Stimulated activated naive B cell treated with anti-CD40 and anti-IgM and Interleukin-4, amounts not matched to agents 10 μg/mL and 1 μg/mL and 100 μg/mL, for 72 hours (primary cell): ENCODE results near the gene ZC2HC1B.

Experiments used
- ATAC-seq, 2 donors: fragments of 150-1000 bp; cut with Tn5 transposase; replicated peaks; 2 replicates each; pipeline ENCODE4 v1.10.0; 2021; ENCODE audit warnings: moderate library complexity in 1 of 2
- DNase-seq: peaks from one replicate; pipeline ENCODE4 v3.0.0; 2021
- H3K27ac Mint-ChIP-seq: one replicate; pipeline ENCODE4 v1.8.0; 2022; ENCODE audit warnings: mild to moderate bottlenecking, mixed read lengths
- H3K27me3 Mint-ChIP-seq, 2 donors: one replicate each; pipeline ENCODE4 v1.8.0; 2022; ENCODE audit warnings: mixed read lengths in 2 of 2
- H3K36me3 Mint-ChIP-seq, 2 donors: one replicate each; pipeline ENCODE4 v1.8.0; 2022; ENCODE audit warnings: mixed read lengths in 2 of 2, mild to moderate bottlenecking in 1 of 2
- H3K4me1 Mint-ChIP-seq, 2 donors: one replicate each; pipeline ENCODE4 v1.8.0; 2022; ENCODE audit warnings: mixed read lengths in 2 of 2, mild to moderate bottlenecking in 1 of 2
- H3K4me3 Mint-ChIP-seq, 2 donors: one replicate each; pipeline ENCODE4 v1.8.0; 2022; ENCODE audit warnings: mild to moderate bottlenecking in 2 of 2, mixed read lengths in 2 of 2, moderate library complexity in 1 of 2
- H3K9me3 Mint-ChIP-seq, 2 donors: one replicate each; pipeline ENCODE4 v1.8.0; 2022; ENCODE audit warnings: mixed read lengths in 2 of 2, mild to moderate bottlenecking in 1 of 2

Gene ZC2HC1B

DNA sequence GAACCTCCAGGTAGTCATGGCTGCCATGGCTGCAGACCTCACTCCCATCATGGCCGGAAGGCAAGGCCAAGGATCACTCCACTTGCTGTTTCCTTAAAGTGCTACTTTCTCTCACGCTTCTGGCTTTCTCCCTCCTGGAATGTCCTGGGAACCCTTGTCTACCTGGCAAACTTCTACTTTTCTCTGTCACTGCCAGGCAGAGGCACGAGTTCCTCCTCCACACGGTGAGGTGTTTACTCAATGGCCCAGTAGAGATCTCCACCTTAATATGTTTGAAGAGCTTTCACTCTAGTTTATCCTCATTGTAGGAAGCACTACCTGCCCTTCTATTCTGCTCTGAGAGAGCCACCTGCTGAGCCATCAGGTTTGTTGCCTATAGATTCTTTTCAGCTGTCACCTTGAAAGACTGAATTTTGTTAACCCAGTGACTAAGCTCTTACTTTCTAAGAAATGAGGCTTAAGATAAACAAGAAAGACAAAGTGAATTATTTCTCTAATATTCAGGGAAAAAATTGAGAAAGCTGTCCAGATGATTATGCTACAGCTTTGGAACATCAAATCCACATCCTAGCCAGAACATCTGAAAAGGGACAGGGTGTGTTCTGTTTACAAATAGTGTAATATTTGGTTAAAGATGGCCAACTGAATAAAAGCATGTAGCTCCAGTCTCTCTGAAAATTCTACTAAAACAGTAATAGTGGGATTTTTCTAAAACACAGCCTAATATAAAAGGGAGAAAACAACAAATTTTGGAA lies 88.8 kb downstream of the ZC2HC1B start:
- Mint-ChIP-seq H3K27me3 (no peaks in the 10 kb centered on the region), H3K4me3 (no peak overlapping the region), H3K9me3 (no peaks in the 10 kb centered on the region), H3K27ac (no peak overlapping the region), H3K36me3 (peaks cover 21 to 45% of the 10 kb centered on the region in 2 donors), H3K4me1 (no peaks in the 10 kb centered on the region)
- no peak for ATAC-seq
- no peak for DNase-seq

DNA sequence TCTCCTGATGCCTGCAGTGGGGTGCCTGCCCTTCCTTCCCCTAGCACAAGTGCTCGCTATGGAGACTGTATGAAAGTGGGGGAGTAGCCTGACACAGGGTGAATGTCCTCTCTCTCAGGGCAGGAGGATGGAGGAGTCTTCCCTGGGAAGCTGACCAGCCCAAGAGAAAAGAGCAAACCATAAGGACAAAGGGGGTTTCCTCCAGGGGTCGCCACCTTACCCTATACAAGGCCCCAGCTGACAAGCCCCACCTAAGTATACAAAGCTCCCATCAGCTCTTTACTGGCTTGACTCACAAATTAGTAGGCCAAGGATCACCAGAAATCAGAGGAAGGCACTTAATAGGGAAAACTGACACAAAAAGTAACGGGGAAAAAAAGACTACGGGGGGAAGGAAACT lies 89.6 kb downstream of the ZC2HC1B start:
- H3K9me3 Mint-ChIP-seq = no peaks in the 10 kb centered on the region
- ATAC-seq (no peak), DNase-seq (no peak)
- H3K4me1 Mint-ChIP-seq = no peaks in the 10 kb centered on the region
- H3K36me3 Mint-ChIP-seq = peaks cover 15 to 40% of the 10 kb centered on the region in 2 donors
- no peak overlapping the region for H3K27ac Mint-ChIP-seq
- H3K27me3 Mint-ChIP-seq = no peaks in the 10 kb centered on the region
- H3K4me3 Mint-ChIP-seq = no peak overlapping the region

DNA sequence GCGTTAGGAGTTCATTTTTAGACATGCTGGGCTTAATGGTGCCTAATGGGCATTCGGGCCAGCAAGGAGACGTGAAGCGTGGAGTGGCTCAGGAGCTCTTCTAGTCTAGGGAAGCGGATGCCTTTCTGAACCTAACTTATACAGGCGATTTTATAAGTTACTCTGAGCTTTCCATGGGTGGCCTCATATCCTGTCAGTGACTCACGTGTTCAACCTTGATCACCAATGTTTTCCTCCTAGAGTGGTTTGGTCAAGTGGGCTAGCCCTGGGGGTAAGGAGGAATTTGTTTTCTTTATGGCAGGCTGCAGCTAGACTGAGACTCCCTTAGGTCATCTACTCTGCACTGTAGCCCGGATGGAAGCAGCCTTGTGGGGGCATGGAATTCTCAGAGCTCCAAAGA lies 91.7 kb downstream of the ZC2HC1B start:
- ATAC-seq = no peak
- no peaks in the 10 kb centered on the region for H3K27me3 Mint-ChIP-seq
- no peaks in the 10 kb centered on the region for H3K4me1 Mint-ChIP-seq
- no peaks in the 10 kb centered on the region for H3K9me3 Mint-ChIP-seq
- H3K4me3 Mint-ChIP-seq = no peak overlapping the region
- peaks cover 8 to 30% of the 10 kb centered on the region in 2 donors for H3K36me3 Mint-ChIP-seq
- no peak for DNase-seq
- no peak overlapping the region for H3K27ac Mint-ChIP-seq

DNA sequence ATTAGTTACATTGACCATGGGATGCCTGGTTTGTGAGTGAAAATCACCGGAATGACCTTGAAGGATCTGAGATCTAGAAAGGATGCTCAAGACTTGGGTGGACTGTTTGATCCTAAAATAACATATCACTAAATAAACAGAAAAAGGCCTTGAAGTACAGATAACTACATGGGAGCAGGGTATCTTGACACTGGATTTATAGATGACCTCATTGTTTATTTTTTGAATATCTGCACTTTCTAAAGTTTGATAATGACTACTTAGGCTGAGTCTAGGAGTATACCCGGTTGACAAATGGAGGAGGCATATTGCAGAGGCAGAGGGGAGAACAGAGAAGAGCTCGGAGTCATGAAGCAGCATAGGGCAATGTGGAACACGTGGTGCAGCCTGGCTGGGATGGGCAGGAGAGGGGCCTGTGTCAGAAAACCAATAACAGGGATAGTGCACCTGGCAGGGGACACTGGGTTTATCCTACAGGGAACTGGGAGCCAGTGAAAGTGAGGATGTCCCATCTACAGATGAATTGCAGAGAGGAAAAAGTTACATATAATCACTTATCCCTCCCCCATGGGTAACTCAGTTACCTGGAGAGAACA lies 93.5 kb downstream of the ZC2HC1B start:
- ATAC-seq = no peak
- Mint-ChIP-seq H3K27me3 (no peaks in the 10 kb centered on the region), H3K4me3 (no peak overlapping the region), H3K4me1 (no peaks in the 10 kb centered on the region), H3K36me3 (peaks cover 8 to 25% of the 10 kb centered on the region in 2 donors), H3K9me3 (no peaks in the 10 kb centered on the region), H3K27ac (no peak overlapping the region)
- no peak for DNase-seq

DNA sequence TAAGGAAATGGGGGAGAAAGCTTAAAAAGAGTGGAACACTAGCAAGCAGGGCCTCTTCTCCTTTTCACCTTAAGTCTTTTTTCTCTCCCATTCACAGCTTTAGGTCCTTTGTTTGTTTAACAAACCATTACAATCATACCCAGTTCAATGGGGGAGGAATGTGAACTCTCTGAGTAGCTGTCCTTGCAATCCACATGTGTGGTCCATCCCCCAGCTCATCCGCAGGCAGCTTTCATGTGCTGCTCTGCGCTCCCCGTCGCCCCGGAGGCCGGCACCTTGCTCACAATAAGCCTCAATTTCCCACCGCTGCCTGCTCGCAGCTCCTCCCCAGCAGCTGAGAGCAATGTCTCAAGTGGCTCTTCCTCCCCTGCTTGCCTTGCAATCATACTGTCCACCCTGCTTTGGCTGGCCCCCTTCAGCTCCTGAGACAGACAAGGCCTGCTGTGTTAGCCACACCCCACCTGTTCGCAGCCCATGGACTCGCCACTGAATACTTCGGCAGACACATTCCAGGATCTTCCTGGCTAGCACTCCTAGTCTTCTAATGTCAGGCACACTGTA lies 94.6 kb downstream of the ZC2HC1B start:
- Mint-ChIP-seq H3K36me3 (peaks cover 17 to 32% of the 10 kb centered on the region in 2 donors), H3K4me3 (no peak overlapping the region), H3K27ac (no peak overlapping the region), H3K9me3 (no peaks in the 10 kb centered on the region), H3K4me1 (no peaks in the 10 kb centered on the region), H3K27me3 (no peaks in the 10 kb centered on the region)
- ATAC-seq (no peak), DNase-seq (no peak)

DNA sequence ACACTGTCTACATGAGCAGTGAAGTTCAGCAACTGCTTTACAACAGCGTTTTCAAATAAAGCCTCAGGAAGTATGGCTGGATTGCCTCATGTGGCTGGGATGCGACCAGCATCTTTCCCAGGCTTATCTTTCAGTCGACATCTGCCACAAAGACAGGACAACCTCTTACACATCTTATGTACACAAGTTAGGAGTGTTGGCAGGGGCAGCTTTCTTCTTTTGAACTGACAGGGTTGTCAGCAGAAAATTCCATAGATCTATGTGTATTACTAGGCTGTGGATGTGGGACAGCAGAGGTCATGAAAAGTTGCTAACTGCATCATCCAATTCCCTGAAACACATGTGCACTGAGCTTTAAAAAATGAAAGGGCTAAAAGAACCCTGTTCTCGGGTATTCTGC lies 95.7 kb downstream of the ZC2HC1B start:
- ATAC-seq (no peak), DNase-seq (no peak)
- H3K4me1 Mint-ChIP-seq = no peaks in the 10 kb centered on the region
- no peak overlapping the region for H3K4me3 Mint-ChIP-seq
- no peaks in the 10 kb centered on the region for H3K27me3 Mint-ChIP-seq
- no peak overlapping the region for H3K27ac Mint-ChIP-seq
- peaks cover 22 to 39% of the 10 kb centered on the region in 2 donors for H3K36me3 Mint-ChIP-seq
- H3K9me3 Mint-ChIP-seq = no peaks in the 10 kb centered on the region

DNA sequence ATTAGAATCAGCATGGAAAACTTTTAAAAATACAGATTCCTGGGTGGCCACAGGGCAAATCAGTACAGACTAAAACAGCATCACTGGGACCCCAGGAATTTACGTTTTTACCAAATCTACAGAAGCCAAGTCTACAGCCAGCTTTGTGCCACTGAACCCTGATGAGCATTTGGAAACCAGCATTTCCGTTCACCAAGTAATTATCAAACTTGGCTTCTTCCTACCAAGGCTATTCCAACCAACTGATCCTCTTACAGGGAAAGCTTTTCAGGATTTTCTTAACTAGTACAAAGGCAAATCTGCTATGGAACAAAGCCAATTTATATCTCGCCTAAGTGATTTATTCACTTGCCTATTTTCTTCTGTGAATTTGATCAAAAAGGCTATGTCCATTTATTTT lies 96.8 kb downstream of the ZC2HC1B start:
- DNase-seq = no peak
- no peak for ATAC-seq
- peaks cover 32 to 50% of the 10 kb centered on the region in 2 donors for H3K36me3 Mint-ChIP-seq
- no peak overlapping the region for H3K4me3 Mint-ChIP-seq
- H3K27me3 Mint-ChIP-seq = no peaks in the 10 kb centered on the region
- H3K4me1 Mint-ChIP-seq = no peaks in the 10 kb centered on the region
- H3K27ac Mint-ChIP-seq = no peak overlapping the region
- H3K9me3 Mint-ChIP-seq = no peaks in the 10 kb centered on the region

DNA sequence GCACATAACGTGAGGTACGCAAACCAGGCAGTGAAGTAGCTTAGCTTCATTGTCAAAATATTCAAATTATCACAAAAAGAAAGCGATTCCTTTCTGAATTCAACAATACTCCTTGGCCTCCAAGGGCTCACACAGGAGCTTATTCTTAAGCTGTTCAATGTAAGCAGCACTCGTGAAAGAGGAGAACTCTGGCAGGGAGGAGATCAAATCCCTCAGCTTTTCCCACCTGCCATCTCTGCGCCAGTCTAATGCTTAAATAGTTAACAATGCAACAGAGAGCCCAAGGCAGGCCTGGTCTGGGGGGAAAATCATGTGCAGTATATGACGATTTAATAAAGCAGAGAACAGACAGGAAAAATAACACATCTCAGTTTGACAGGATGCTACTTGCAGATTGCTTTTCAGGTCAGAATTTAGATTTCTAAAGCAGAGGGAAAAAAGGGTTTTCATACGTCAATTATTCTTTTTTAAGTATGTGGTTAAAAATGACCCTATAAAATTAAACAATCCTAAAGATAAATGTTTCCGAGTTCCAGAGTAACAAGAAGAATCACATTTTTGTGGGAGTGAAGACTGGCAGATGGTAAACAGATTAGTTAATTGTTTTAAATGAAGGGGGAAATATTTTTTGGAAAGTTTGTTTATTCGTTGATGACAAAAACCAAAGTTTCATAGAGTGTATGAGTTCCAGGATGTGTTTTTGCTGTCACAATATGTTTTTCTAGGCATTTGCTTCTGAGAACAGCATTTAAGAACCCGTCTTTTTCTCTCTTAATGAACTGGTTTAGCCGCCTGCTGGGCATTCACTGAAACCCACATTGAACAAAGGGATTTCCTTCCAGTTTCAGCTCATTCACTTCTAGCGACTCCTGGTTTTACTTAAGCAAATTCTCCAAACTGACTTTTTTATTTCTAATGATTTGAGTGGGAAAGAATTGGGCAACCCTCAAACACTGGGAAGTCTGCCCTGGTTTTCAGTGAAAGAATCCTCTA lies 97.9 kb downstream of the ZC2HC1B start:
- H3K27ac Mint-ChIP-seq = no peak overlapping the region
- ATAC-seq = no peak

DNA sequence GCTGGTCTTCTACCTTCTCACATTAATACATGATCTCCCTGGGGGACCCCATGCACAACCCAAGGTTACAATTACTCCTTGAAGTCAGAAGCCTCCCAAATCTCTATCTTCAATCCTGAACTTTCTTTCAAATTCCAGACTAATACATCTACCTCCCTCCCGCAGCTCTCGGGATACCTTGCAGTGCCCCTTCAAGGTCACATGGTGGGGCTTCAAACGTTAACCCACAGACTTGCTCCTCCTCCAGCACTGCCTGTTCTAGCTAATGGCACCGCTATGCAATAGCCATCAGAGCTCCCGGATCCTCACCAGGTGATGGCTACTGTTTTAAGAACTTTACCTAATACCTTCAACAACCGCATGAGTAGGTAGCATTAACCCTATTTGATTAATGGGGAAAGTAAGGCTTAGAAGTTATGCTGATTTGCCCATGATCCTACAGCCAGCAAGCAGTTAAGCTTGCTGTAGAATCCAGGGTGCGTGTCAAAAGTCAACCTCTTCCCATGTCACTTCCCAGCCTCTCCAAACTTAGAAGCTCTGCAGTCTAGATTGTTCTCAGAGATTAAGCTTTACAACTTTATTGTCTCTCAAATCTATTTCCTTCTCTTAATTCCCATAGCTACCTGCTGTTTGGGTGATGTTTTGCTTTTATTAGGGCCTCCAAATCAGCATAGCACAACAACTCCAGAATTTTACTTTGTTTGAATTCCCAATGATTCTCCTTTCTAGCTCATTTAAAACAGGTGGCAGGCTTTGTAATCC lies 99.1 kb downstream of the ZC2HC1B start:
- ATAC-seq = no peak
- no peak overlapping the region for H3K27ac Mint-ChIP-seq
- H3K9me3 Mint-ChIP-seq = no peaks in the 10 kb centered on the region
- DNase-seq = no peak
- no peak overlapping the region for H3K4me3 Mint-ChIP-seq
- peaks cover 39 to 49% of the 10 kb centered on the region in 2 donors for H3K36me3 Mint-ChIP-seq
- no peaks in the 10 kb centered on the region for H3K27me3 Mint-ChIP-seq
- H3K4me1 Mint-ChIP-seq = no peaks in the 10 kb centered on the region

More for the DNA sequence above, 97.9 kb downstream of the ZC2HC1B start:
- Mint-ChIP-seq H3K27me3 (no peaks in the 10 kb centered on the region), H3K9me3 (no peaks in the 10 kb centered on the region), H3K4me1 (no peaks in the 10 kb centered on the region), H3K36me3 (peaks cover 32 to 45% of the 10 kb centered on the region in 2 donors), H3K4me3 (no peak overlapping the region)
- no peak for DNase-seq

DNA sequence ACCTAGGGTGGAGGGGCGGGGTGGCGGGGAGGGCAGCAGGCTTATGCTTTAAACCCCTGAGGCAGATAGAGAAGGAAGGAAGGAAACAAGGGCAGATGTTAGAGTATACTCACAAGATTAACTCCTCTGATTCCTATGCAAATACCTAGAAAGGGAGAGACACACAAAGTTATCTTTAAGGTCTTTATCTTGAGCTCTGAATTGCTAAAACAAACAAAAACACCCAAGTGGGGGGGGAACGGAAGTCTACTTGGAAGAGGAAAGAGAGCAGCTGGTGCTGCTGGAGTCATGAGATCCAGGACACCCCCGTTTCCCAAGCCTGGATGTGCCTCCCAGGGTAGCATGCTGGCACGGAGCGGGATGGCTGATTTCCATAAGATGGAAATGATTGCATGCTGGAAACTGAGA lies 100.4 kb downstream of the ZC2HC1B start:
- Mint-ChIP-seq H3K27me3 (no peaks in the 10 kb centered on the region), H3K9me3 (no peaks in the 10 kb centered on the region), H3K36me3 (peaks cover 35 to 44% of the 10 kb centered on the region in 2 donors), H3K4me3 (no peak overlapping the region), H3K4me1 (no peaks in the 10 kb centered on the region), H3K27ac (no peak overlapping the region)
- no peak for DNase-seq
- no peak for ATAC-seq

DNA sequence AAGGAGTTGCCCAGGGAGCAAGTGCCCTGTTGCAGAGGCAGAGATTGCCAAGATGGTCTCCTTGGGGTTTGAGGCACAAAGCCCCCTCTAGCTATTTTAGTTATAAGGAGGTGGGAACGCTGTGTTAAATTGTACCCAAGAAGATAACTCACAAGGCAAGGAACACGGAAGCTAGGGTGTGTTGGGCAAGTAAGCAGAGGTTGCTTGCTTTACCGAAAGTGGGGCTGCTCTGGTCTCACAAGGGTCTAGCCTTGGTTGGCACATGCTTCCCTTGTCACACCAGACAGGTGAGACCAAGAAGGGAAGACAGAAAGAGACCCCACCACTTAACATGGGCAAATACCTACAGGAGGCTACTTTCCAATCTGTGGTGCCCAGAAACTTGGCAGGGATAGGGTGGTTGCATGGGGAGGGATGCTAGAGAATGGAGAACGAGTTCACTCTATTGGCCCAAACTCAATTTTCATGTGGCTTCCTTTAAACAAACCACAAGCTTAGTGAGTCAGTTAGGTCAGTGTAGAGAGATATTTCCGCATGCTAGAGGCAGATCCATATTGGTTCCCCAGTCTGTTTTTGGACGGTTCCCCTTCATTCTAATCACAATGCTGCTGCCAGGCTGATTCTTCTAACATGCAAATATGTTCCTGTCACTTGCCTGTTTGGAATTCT lies 101.4 kb downstream of the ZC2HC1B start:
- no peak for ATAC-seq
- no peak for DNase-seq
- no peaks in the 10 kb centered on the region for H3K9me3 Mint-ChIP-seq
- H3K27me3 Mint-ChIP-seq = no peaks in the 10 kb centered on the region
- no peak overlapping the region for H3K4me3 Mint-ChIP-seq
- no peak overlapping the region for H3K27ac Mint-ChIP-seq
- H3K4me1 Mint-ChIP-seq = no peaks in the 10 kb centered on the region
- peaks cover 35 to 44% of the 10 kb centered on the region in 2 donors for H3K36me3 Mint-ChIP-seq

DNA sequence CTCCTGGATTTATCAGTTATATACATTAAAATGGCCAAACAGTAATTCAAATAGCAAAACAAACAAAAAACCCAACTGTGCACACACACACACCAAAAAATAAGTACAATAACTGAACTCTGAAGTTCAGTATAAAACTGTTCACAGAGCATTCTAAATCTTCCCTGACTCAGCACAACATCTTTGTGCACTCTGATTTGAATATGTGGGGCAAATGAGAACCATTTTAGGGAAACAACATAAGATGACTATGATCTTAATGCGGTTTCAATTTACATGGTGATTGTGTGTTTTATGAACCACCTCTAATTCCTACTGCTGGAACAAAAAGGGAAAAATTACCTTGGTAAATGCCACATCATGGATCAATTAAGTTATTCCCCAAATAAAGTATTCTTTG lies 102.0 kb downstream of the ZC2HC1B start:
- Mint-ChIP-seq H3K4me1 (no peaks in the 10 kb centered on the region), H3K36me3 (peaks cover 35 to 44% of the 10 kb centered on the region in 2 donors), H3K4me3 (no peak overlapping the region), H3K27ac (no peak overlapping the region), H3K27me3 (no peaks in the 10 kb centered on the region), H3K9me3 (no peaks in the 10 kb centered on the region)
- ATAC-seq (no peak), DNase-seq (no peak)

DNA sequence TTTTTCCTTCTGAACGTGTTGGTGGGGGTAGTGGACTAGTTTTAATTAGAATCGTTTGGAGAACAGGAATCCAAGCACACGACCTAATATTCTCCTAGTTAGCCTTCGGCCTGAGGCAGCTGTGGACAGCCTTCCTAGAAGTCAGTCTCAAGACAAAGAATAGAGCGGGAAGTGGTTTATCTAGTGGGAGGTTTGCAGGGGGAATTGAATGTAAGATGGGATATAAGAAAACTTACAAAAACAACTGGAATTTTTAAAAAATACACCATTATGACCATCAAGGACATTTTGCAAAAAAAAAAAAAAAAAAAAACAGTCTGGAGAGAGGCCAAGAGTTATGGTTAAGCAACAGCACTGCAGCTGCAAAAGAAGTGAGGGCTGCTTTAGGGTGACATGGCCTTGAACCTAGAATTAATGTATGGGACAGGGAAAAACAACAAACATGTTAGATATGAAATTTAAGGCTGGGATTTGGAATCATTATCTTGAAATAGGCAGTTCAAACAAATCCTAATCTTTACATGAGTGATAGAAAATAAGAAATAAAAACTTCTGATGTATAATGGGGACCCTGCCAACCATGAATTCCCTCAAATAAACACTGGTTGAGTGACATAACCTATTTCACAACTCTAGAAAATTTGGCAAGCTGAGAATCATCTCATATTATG lies 103.6 kb downstream of the ZC2HC1B start:
- no peaks in the 10 kb centered on the region for H3K27me3 Mint-ChIP-seq
- no peak overlapping the region for H3K27ac Mint-ChIP-seq
- no peak overlapping the region for H3K4me3 Mint-ChIP-seq
- H3K36me3 Mint-ChIP-seq = peaks cover 35 to 42% of the 10 kb centered on the region in 2 donors
- no peaks in the 10 kb centered on the region for H3K9me3 Mint-ChIP-seq
- ATAC-seq (no peak), DNase-seq (no peak)
- no peaks in the 10 kb centered on the region for H3K4me1 Mint-ChIP-seq
